GM18505 (cell line): Measurements from ENCODE around the gene BHLHE23.

Source experiments
- ATAC-seq: cut with Tn5 transposase; IDR thresholded peaks from one replicate; pipeline ENCODE4 v1.9.1; 2021; ENCODE audit not compliant: unreplicated experiment
- POLR2A ChIP-seq: IDR thresholded peaks from 4 replicates; pipeline ENCODE4 v1.6.1; 2011; ENCODE audit warnings: borderline replicate concordance; ENCODE audit not compliant: insufficient read depth, insufficient read length; ENCODE audit errors: extremely low read depth

BHLHE23 gene

GRCh38 chr20:63015662-63016361 lies 9.0 kb upstream of the BHLHE23 start:
- TF ChIP-seq POLR2A, result no peak
- ATAC-seq, result no peak

- no peak for TF ChIP-seq POLR2A
- no peak for ATAC-seq
Measured at GRCh38 chr20:63015147-63015661, 8.4 kb upstream of the BHLHE23 start.

DNA sequence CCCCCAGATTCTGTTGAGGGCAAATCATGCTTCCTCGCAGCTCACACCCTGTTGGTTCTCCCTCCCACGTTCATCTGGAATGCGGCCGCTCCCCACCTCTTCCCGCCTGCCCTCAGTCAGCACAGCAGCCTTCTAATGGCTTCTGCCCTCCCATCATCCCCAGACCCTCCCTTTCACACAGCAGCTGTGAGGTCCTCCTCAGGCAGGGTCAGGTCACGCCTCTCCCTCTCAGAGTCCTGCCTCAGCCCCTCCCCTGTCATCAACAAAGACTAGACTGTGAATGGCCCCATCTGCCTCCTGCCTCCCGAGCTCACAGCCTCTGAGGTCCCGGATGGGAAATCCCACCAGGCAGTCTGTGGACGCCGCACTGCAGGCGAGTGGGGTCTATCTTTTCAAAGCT lies 7.9 kb upstream of the BHLHE23 start:
- TF ChIP-seq POLR2A, result no peak
- no peak for ATAC-seq

- TF ChIP-seq POLR2A, result no peak
- no peak for ATAC-seq
Measured at GRCh38 chr20:63014287-63014686, 7.5 kb upstream of the BHLHE23 start.

GRCh38 chr20:63013207-63013606 lies 6.4 kb upstream of the BHLHE23 start:
- TF ChIP-seq POLR2A, result no peak
- ATAC-seq, result no peak

GRCh38 chr20:63011798-63012197 lies 5.0 kb upstream of the BHLHE23 start:
- no peak for ATAC-seq
- TF ChIP-seq POLR2A, result no peak

DNA sequence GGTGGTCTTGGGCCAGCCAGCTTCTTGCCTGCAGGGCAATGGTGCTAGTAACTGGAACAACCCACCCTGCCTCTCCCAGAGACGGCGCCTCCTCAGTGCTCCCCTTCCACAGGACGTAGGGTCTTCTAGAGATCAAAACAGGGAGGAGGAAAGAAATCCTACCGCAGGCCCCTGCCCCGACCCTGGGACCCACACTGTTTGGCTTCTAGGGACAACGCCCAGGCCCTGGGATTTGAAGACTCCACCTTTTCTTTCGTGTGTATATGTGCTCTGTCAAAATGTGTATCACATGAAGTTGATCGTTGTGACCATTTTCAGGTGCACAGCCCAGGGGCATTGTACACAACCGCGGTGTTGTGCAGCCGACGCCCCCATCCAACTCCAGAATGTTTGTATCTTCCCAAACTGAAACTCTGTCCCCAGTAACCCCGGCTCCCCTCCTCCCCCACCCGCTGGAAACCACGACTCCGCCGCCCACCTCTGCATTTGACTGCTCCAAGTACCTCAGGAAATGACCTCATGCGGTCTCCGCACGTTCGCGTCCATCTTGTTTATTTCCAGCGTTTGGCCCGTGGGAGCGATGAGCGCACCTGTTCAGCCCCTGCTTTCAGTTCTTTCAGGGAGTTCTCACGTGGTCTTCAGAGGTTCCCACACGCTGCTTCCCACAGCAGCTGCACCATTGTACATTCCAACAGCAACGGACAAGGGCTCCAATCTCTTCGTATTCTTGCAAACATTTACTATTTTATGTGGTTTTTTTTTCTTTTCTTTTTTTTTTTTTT lies 3.4 kb upstream of the BHLHE23 start:
- TF ChIP-seq POLR2A, result no peak
- peak; percentile 42 for ATAC-seq

- peak; percentile 47 for ATAC-seq
Measured at GRCh38 chr20:63009045-63009961, 2.5 kb upstream of the BHLHE23 start.

DNA sequence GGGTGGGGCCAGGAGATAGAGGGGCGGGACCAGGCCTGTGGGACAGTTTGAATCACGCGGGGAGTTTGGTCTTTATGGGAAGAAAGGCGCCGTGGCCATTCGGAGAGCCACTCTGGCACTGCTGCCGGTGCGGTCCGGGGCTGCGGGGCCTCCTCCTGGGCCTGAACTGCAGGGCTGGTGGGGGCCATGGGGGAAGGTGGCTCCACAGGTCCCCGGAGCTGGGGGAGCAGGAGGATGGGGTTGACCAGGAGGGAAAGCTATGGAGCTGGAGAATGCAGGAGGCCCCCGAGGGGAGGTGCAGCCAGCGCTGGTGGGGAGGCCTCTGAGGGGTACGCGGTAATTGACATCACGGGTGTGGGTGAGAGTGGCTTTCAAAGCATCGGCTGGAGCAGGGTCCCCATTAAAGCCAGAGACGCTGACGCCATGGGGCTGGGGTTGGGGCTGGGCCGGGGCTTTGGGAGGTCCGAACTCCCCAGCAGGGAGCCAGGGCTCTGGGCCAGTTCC lies 1.8 kb upstream of the BHLHE23 start:
- no peak for TF ChIP-seq POLR2A
- ATAC-seq, result peak; percentile 1

More at GRCh38 chr20:63009045-63009961, 2.5 kb upstream of the BHLHE23 start:
- peak; percentile 54 for TF ChIP-seq POLR2A

GRCh38 chr20:63007646-63008488 lies 1.1 kb upstream of the BHLHE23 start:
- no peak for ATAC-seq
- no peak for TF ChIP-seq POLR2A

DNA sequence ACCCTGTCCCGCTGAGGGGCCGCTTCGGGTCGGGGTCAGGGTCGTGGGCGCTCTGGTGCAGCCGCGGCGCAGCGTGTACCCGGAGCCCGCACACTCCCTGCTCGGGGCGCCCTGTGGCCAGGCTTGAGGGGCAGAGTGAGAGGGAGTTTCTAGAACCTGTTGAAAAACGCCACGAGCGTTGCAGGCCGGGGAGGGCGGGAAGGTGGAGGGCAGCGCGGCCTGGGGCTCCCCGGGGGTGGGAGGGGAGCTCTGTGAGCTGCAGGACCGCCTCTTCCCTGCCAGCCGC lies 539 bp upstream of the BHLHE23 start:
- no peak for TF ChIP-seq POLR2A
- ATAC-seq, result no peak

- no peak for TF ChIP-seq POLR2A
- ATAC-seq, result no peak
Measured at GRCh38 chr20:63005862-63006539, 763 bp downstream of the BHLHE23 start.
